Upper lobe of left lung (tissue), 4 donors: ENCODE measurements around the gene PDK2.

ENCODE experiments used
- EP300 ChIP-seq, 4 donors: sonication (generic); formaldehyde crosslinking; IDR thresholded peaks; one replicate each; pipeline ENCODE4 v1.5.1; 2017; ENCODE audit warnings: antibody characterized with exemption in 4 of 4, control low read depth in 2 of 4
- POLR2AphosphoS5 ChIP-seq, 2 donors: sonication (generic); formaldehyde crosslinking; IDR thresholded peaks; one replicate each; pipeline ENCODE4 v1.5.1; 2017; ENCODE audit warnings: antibody characterized with exemption in 2 of 2
- TF ChIP-seq, protein P1 (sequence below), 6 experiments: fragments of 450-650 bp in 4 of 6; fragments of 200-600 bp in 2 of 6; sonication (generic) in 2 of 6; IDR thresholded peaks; one replicate each; pipeline ENCODE4 v1.5.1; 2016 to 2019; ENCODE audit warnings: antibody characterized with exemption in 6 of 6

DNA sequence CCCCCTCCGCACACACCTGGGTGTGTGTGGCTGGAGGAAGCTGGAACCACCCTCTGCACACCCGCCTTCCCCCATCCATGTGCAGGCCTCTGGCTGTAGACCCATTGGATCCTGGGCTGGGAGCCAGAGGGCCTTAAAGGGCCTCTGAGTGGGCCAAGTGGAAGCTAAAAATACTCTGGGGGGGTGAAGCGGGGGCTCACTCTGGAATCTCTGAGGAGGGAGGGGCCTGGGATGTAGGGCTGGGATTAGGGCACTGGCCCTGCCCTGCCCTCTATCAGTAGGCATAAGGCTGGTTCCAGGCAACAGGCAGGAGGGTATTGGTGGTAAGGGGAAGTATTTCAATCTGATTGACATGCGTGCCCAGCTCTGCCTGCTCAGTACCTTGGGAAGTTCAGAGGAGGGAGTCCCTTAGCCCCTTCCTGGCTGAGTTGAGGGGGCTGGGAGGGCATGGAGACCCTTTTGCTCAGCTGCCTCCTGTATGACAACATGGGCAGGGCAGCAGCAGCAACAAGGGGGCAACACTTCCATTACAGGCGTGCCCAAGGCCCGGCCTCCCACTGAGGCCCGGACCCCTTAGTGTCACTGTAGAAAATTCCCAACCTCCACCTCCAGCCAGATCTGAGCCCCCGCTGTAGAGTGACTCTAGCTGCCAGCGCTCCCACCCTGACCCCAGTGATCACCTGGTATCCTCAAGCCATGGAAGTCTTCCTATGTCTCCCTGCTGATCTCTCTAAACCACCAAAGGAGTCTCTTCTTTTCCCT, 34.0 kb upstream of the PDK2 start:
- peak in 1 of 4 donors; percentile 65 for TF ChIP-seq EP300 (IDR thresholded peaks at IDR 0.05)
- TF ChIP-seq, protein P1, sequence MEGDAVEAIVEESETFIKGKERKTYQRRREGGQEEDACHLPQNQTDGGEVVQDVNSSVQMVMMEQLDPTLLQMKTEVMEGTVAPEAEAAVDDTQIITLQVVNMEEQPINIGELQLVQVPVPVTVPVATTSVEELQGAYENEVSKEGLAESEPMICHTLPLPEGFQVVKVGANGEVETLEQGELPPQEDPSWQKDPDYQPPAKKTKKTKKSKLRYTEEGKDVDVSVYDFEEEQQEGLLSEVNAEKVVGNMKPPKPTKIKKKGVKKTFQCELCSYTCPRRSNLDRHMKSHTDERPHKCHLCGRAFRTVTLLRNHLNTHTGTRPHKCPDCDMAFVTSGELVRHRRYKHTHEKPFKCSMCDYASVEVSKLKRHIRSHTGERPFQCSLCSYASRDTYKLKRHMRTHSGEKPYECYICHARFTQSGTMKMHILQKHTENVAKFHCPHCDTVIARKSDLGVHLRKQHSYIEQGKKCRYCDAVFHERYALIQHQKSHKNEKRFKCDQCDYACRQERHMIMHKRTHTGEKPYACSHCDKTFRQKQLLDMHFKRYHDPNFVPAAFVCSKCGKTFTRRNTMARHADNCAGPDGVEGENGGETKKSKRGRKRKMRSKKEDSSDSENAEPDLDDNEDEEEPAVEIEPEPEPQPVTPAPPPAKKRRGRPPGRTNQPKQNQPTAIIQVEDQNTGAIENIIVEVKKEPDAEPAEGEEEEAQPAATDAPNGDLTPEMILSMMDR (IDR thresholded peaks at IDR 0.05) = no peak
- TF ChIP-seq POLR2AphosphoS5 (IDR thresholded peaks at IDR 0.05) = peak; percentile 49 to 66
